GM12878 (cell line): ENCODE results near the gene RIN1. TPM values are rescaled to one million over a fixed set of nuclear protein-coding genes. Genes with fewer than 3 reads are reported as not detected.
A peak's percentile ranks its signal among the peaks of the same experiment; 100 is the strongest.

Source experiments
- ATAC-seq: fragments of 200-7000 bp; cut with Tn5 transposase; 3 replicates; pipeline ENCODE4 v1.9.1; 2020; ENCODE audit warnings: mild to moderate bottlenecking, moderate library complexity
- BruUV-seq: library from RNA; stranded (reverse); fragments of 400-500 nt; replicated peaks from 2 replicates; lab custom pipeline; 2021; lab: Mats Ljungman, UMichigan
- CTCF ChIA-PET: fragments of 300-600 bp; sonication (Branson Sonifier 250); formaldehyde crosslinking; extraction: SDS; loops from one replicate; lab custom pipeline; 2021; ENCODE audit warnings: inconsistent platforms; lab: Yijun Ruan, JAX
- POLR2A ChIA-PET: fragments of 350-600 bp; formaldehyde crosslinking; extraction: SDS; loops from one replicate; lab custom pipeline; 2021; ENCODE audit warnings: inconsistent platforms; lab: Charles Lee
- RAD21 ChIA-PET: fragments of 300-600 bp; sonication (Branson Sonifier 250); formaldehyde crosslinking; loops from one replicate; lab custom pipeline; 2023; ENCODE audit warnings: antibody characterized with exemption; ENCODE audit not compliant: unreplicated experiment; lab: Charles Lee
- SMC1A ChIA-PET: fragments of 300-600 bp; sonication (Branson Sonifier 250); formaldehyde crosslinking; loops from one replicate; lab custom pipeline; 2023; ENCODE audit not compliant: unreplicated experiment, uncharacterized antibody; lab: Charles Lee
- DNase-seq: peaks from one replicate; pipeline ENCODE4 v3.0.0-alpha.2; 2011; ENCODE audit warnings: low read depth, low spot score
- FAIRE-seq: peaks from 3 replicates; lab custom pipeline; 2011; peaks lifted over from hg19 to GRCh38; lab: Jason Lieb, UNC
- H2AFZ ChIP-seq: 2 replicates; pipeline ENCODE4 v1.6.0; 2011; ENCODE audit warnings: low read depth, low read length, control low read depth; ENCODE audit not compliant: control insufficient read depth
- H3K27ac ChIP-seq: 2 replicates; pipeline ENCODE4 v1.5.1; 2011; ENCODE audit warnings: control low read depth; ENCODE audit not compliant: control insufficient read depth, insufficient read depth
- H3K27me3 ChIP-seq, 2 experiments: replicated peaks in 1 of 2; 2 replicates each; pipeline versions ENCODE4 v1.6.0 to v1.6.1; 2011; ENCODE audit warnings: low read length in 1 of 2; ENCODE audit not compliant: control insufficient read depth in 2 of 2, insufficient read depth in 2 of 2
- H3K36me3 ChIP-seq, 2 experiments: 2 replicates each; pipeline ENCODE4 v1.5.1; 2011; ENCODE audit warnings: low read length in 1 of 2; ENCODE audit not compliant: control insufficient read depth in 2 of 2, insufficient read depth in 2 of 2
- H3K4me1 ChIP-seq: 2 replicates; pipeline ENCODE4 v1.6.1; 2011; ENCODE audit warnings: mild to moderate bottlenecking, low read length, moderate library complexity, mixed read lengths; ENCODE audit not compliant: control insufficient read depth, insufficient read depth
- H3K4me2 ChIP-seq: 2 replicates; pipeline ENCODE4 v1.6.0; 2011; ENCODE audit warnings: control low read depth; ENCODE audit not compliant: control insufficient read depth, insufficient read depth
- H3K4me3 ChIP-seq: fragments of 200-600 bp; sonication (generic); 2 replicates; pipeline ENCODE4 v1.5.1; 2016
- H3K79me2 ChIP-seq: 2 replicates; pipeline ENCODE4 v1.6.0; 2011; ENCODE audit warnings: low read length; ENCODE audit not compliant: control insufficient read depth, insufficient read depth
- H3K9ac ChIP-seq: 2 replicates; pipeline ENCODE4 v1.8.0; 2011; ENCODE audit warnings: low read length, control low read depth, mixed read lengths; ENCODE audit not compliant: control insufficient read depth, insufficient read depth
- H3K9me3 ChIP-seq: replicated peaks from 3 replicates; pipeline ENCODE4 v1.5.1; 2011; ENCODE audit warnings: mild to moderate bottlenecking, low read length; ENCODE audit not compliant: control insufficient read depth, insufficient read depth
- H4K20me1 ChIP-seq: 2 replicates; pipeline ENCODE4 v1.6.0; 2011; ENCODE audit not compliant: control insufficient read depth, insufficient read depth
- IKZF1 ChIP-seq: fragments of 450-650 bp; conservative IDR thresholded peaks from 2 replicates; pipeline ENCODE4 v1.6.1; 2017; ENCODE audit warnings: antibody characterized with exemption, mild to moderate bottlenecking
- NR2F1 ChIP-seq: fragments of 450-650 bp; conservative IDR thresholded peaks from 2 replicates; pipeline ENCODE4 v1.6.1; 2017; ENCODE audit warnings: mild to moderate bottlenecking
- RELB ChIP-seq: fragments of 450-650 bp; IDR thresholded peaks from 2 replicates; pipeline ENCODE4 v1.6.1; 2017; ENCODE audit warnings: low read depth, mild to moderate bottlenecking, moderate library complexity
- WGBS: methylation state at CpG from one replicate; pipeline ENCODE4 v1.1.6; 2016; ENCODE audit warnings: low lambda C conversion rate; ENCODE audit not compliant: insufficient replicate concordance, insufficient coverage; ENCODE audit errors: missing lambda C conversion rate; 5-methylcytosine and 5-hydroxymethylcytosine counted together
- in situ Hi-C: fragments of 300-500 bp; cut with MboI; formaldehyde crosslinking; loops from 9 replicates; pipeline ENCODE4 v1.14.3; 2018; ENCODE audit warnings: mixed read lengths
- intact Hi-C: fragments of 100-400 bp; cut with micrococcal nuclease; formaldehyde crosslinking; loops from one replicate; pipeline ENCODE4 v1.14.2; 2022; ENCODE audit not compliant: unreplicated experiment
- polyA plus RNA-seq, 11 experiments: library from polyadenylated mRNA; depleted of rRNA in 4 of 11; unstranded in 6 of 11; stranded (reverse) in 5 of 11; fragments of >200 nt; fragmentation: Nextera tagmentation in 4 of 11; fragmentation: Illumina TruSeq in 1 of 11; extraction: Ambion mirVana in 4 of 11; extraction: Trizol in 1 of 11; gene quantifications; 1 replicate in 1 of 11; 2 replicates in 10 of 11; pipeline versions ENCODE4 v1.2.1 to v1.2.3, GENCODE V29; 2011 to 2016; ENCODE audit warnings: inconsistent platforms in 2 of 11, missing spikeins in 2 of 11, low read depth in 1 of 11
- total RNA-seq, 4 experiments: library from RNA; depleted of rRNA in 3 of 4; stranded (reverse); fragments of >200 nt in 3 of 4; fragmentation: Illumina TruSeq in 1 of 4; extraction: Trizol in 1 of 4; gene quantifications; 2 replicates each; pipeline versions ENCODE4 v1.2.1 to v1.2.3, GENCODE V29; 2013 to 2021

The RIN1 gene
- total and polyA plus RNA-seq, 10 of the 15 experiments (the other 5 are each of a cell fraction or from before 2014, with no cell fraction given) = 0.04 to 0.69 (median 0.22) TPM; not detected in 1

- H3K9ac ChIP-seq = no peak overlapping the region
- ATAC-seq (peak; percentile 7), FAIRE-seq (no peak), DNase-seq (no peak)
- H3K27me3 ChIP-seq = no peaks in the 10 kb centered on the region
- ChIA-PET CTCF (interaction anchor here (0.7 to 2.6 kb wide), 12 partner anchors 9 to 209 kb away, joined by 3 to 50 read pairs (median 3); partner anchors contain the start of genes BRMS1 and YIF1A), POLR2A (interaction anchor here (1.2 to 2.3 kb wide), 3 partner anchors 10 to 47 kb away, joined by 5 to 16 read pairs (median 15); partner anchors contain the start of genes BRMS1 and YIF1A), SMC1A (interaction anchor here (1.0 to 2.2 kb wide), 4 partner anchors 8 to 51 kb away, joined by 5 to 16 read pairs (median 6); no protein-coding TSS in a partner anchor), RAD21 (interaction anchor here (0.7 to 3.6 kb wide), 9 partner anchors 9 to 271 kb away, joined by 3 to 49 read pairs (median 3); partner anchors contain the start of genes B4GAT1, BRMS1 and YIF1A)
- no peak overlapping the region for H3K27ac ChIP-seq
- no peaks in the 10 kb centered on the region for H3K79me2 ChIP-seq
- BruUV-seq = no TSS peak
- intact Hi-C loops (no loop called here), in situ Hi-C loops (no loop called here)
- TF ChIP-seq RELB (no peak), IKZF1 (no peak), NR2F1 (no peak)
- no peak overlapping the region for H2AFZ ChIP-seq
- peaks cover 21% of the 10 kb centered on the region for H3K4me1 ChIP-seq
- H3K36me3 ChIP-seq = peaks cover 0 to 10% of the 10 kb centered on the region in 2 experiments; a peak in 3 of 4 replicates
- 38% methylated on average over 34 of the region's 35 CpGs for whole genome bisulfite sequencing
- no peaks in the 10 kb centered on the region for H3K9me3 ChIP-seq
- no peak overlapping the region for H3K4me3 ChIP-seq
- H4K20me1 ChIP-seq = no peaks in the 10 kb centered on the region
- H3K4me2 ChIP-seq = no peak overlapping the region; the same call in 1 of the 2 replicates
Observed at GRCh38 chr11:66335531-66336233, 552 bp downstream of the RIN1 start.
